K562 (cell line): ENCODE data around the gene HMGN1. TPM values are rescaled to one million over a fixed set of nuclear protein-coding genes. Genes with fewer than 3 reads are reported as not detected.
A peak's percentile ranks its signal among the peaks of the same experiment; 100 is the strongest.

Experiments
- CCNT2 ChIP-seq: IDR thresholded peaks from 2 replicates; pipeline ENCODE4 v1.6.1; 2011; ENCODE audit warnings: borderline replicate concordance, low read depth, mild to moderate bottlenecking, moderate library complexity, mixed read lengths, low read length; ENCODE audit not compliant: insufficient read length; ENCODE audit errors: extremely low read depth
- HDAC8 ChIP-seq: fragments of 450-650 bp; IDR thresholded peaks from 2 replicates; pipeline ENCODE4 v1.6.1; 2016; ENCODE audit warnings: mild to moderate bottlenecking, missing genetic modification characterization, moderate library complexity, missing compliant biosample characterization
- LARP7 ChIP-seq: fragments of 450-650 bp; IDR thresholded peaks from 2 replicates; pipeline ENCODE4 v1.6.1; 2016
- NR4A1 ChIP-seq, 2 experiments: fragments of 250-450 bp in 1 of 2; fragments of 450-650 bp in 1 of 2; sonication (Bioruptor Pico) in 1 of 2; IDR thresholded peaks; 2 replicates each; pipeline versions ENCODE4 v1.4.0 to v1.6.1; 2016 to 2020; ENCODE audit warnings: mild to moderate bottlenecking in 2 of 2, missing compliant biosample characterization in 1 of 2, missing genetic modification characterization in 1 of 2, moderate library complexity in 1 of 2
- PHF8 ChIP-seq: fragments of 200-600 bp; sonication (generic); IDR thresholded peaks from 2 replicates; pipeline ENCODE4 v1.6.1; 2012; ENCODE audit warnings: mixed run types, mild to moderate bottlenecking, inconsistent platforms, low read length, moderate library complexity, borderline replicate concordance
- PREB ChIP-seq: sonication (generic); formaldehyde crosslinking; IDR thresholded peaks from 2 replicates; pipeline ENCODE4 v1.8.1; 2023; ENCODE audit warnings: mild to moderate bottlenecking, missing genetic modification reagents
- PYGO2 ChIP-seq: fragments of 450-650 bp; IDR thresholded peaks from 2 replicates; pipeline ENCODE4 v1.6.1; 2016; ENCODE audit warnings: mild to moderate bottlenecking, missing genetic modification characterization, moderate library complexity, missing compliant biosample characterization
- TARDBP ChIP-seq: fragments of 450-650 bp; IDR thresholded peaks from 2 replicates; pipeline ENCODE4 v1.6.1; 2016
- ZNF124 ChIP-seq: sonication (generic); formaldehyde crosslinking; IDR thresholded peaks from 2 replicates; pipeline ENCODE4 v1.8.1; 2022; ENCODE audit warnings: missing genetic modification reagents
- ZNF318 ChIP-seq, 2 experiments: fragments of 450-650 bp; IDR thresholded peaks; 2 replicates each; pipeline ENCODE4 v1.6.1; 2016; ENCODE audit warnings: mild to moderate bottlenecking in 2 of 2, borderline replicate concordance in 1 of 2, low read depth in 1 of 2, moderate library complexity in 1 of 2
- ZNF707 ChIP-seq: fragments of 250-450 bp; sonication (Bioruptor Pico); conservative IDR thresholded peaks from 2 replicates; pipeline ENCODE4 v1.8.0; 2022; ENCODE audit warnings: inconsistent platforms, mild to moderate bottlenecking, moderate library complexity
- ZNF764 ChIP-seq: fragments of 250-450 bp; sonication (Bioruptor Pico); IDR thresholded peaks from 2 replicates; pipeline ENCODE4 v1.4.0; 2020; ENCODE audit warnings: low read depth, mild to moderate bottlenecking, moderate library complexity
- polyA plus RNA-seq, 8 experiments: library from polyadenylated mRNA; depleted of rRNA in 4 of 8; stranded (reverse) in 5 of 8; unstranded in 3 of 8; fragments of >200 nt; fragmentation: Nextera tagmentation in 2 of 8; fragmentation: Illumina TruSeq in 1 of 8; extraction: Ambion mirVana in 2 of 8; extraction: Trizol in 1 of 8; gene quantifications; 2 replicates each; pipeline versions ENCODE4 v1.2.1 to v1.2.3, GENCODE V29; 2011 to 2014; ENCODE audit warnings: inconsistent platforms in 1 of 8, missing spikeins in 1 of 8
- total RNA-seq, 7 experiments: library from RNA; depleted of rRNA in 6 of 7; stranded (reverse); fragments of >200 nt in 6 of 7; fragmentation: Illumina TruSeq in 2 of 7; extraction: Trizol in 2 of 7; gene quantifications; 2 replicates each; pipeline versions ENCODE4 v1.2.1 to v1.2.3, GENCODE V29; 2011 to 2021; ENCODE audit warnings: low replicate concordance in 1 of 7
- TF ChIP-seq, protein P1 (sequence below): fragments of 250-450 bp; sonication (Bioruptor Pico); IDR thresholded peaks from 2 replicates; pipeline ENCODE4 v1.4.0; 2020; ENCODE audit warnings: mild to moderate bottlenecking, moderate library complexity, borderline replicate concordance

The HMGN1 gene
- total and polyA plus RNA-seq, 9 of the 15 experiments (the other 6 are each of a cell fraction or from before 2014, with no cell fraction given), result 124 to 626 (median 498) TPM

GRCh38 chr21:39317134-39318090, 31.5 kb downstream of the HMGN1 start (continued):
- TF ChIP-seq PREB (no peak), NR4A1 (CRISPR knock-in tag; IDR thresholded peaks at IDR 0.05) (0 out of 2 replicates have a peak, but pooled peaks have one; percentile 56), NR4A1 (tag; IDR thresholded peaks at IDR 0.05) (0 out of 2 replicates have a peak, but pooled peaks have one; percentile 8), TARDBP (no peak), ZNF318 (IDR thresholded peaks at IDR 0.05; ENCODE audit: borderline replicate concordance in 1 of 2, low read depth in 1 of 2) (0 out of 4 replicates have a peak, but pooled peaks of 1 of the 2 experiments have one; percentile 73), ZNF707 (CRISPR knock-in tag) (no peak), PYGO2 (no peak), HDAC8 (tag) (peak; percentile 76; the same call in 1 of the 2 replicates), LARP7 (no peak), PHF8 (no peak), ZNF764 (CRISPR knock-in tag) (no peak), ZNF124 (CRISPR knock-in tag) (no peak), CCNT2 (peak; percentile 33)
- TF ChIP-seq, protein P1, sequence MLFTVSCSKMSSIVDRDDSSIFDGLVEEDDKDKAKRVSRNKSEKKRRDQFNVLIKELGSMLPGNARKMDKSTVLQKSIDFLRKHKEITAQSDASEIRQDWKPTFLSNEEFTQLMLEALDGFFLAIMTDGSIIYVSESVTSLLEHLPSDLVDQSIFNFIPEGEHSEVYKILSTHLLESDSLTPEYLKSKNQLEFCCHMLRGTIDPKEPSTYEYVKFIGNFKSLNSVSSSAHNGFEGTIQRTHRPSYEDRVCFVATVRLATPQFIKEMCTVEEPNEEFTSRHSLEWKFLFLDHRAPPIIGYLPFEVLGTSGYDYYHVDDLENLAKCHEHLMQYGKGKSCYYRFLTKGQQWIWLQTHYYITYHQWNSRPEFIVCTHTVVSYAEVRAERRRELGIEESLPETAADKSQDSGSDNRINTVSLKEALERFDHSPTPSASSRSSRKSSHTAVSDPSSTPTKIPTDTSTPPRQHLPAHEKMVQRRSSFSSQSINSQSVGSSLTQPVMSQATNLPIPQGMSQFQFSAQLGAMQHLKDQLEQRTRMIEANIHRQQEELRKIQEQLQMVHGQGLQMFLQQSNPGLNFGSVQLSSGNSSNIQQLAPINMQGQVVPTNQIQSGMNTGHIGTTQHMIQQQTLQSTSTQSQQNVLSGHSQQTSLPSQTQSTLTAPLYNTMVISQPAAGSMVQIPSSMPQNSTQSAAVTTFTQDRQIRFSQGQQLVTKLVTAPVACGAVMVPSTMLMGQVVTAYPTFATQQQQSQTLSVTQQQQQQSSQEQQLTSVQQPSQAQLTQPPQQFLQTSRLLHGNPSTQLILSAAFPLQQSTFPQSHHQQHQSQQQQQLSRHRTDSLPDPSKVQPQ, result no peak
